Stimulated activated CD4-positive, alpha-beta T cell treated with anti-CD3 and anti-CD28 coated beads, Interleukin-4, amount 100 ng/mL, for 24 hours (primary cell): ENCODE data around the gene PIH1D1.
A peak's percentile ranks its signal among the peaks of the same experiment; 100 is the strongest.

Experiments
- DNase-seq: peaks from one replicate; pipeline ENCODE4 v3.0.0-alpha.2; 2020

PIH1D1 gene

DNA sequence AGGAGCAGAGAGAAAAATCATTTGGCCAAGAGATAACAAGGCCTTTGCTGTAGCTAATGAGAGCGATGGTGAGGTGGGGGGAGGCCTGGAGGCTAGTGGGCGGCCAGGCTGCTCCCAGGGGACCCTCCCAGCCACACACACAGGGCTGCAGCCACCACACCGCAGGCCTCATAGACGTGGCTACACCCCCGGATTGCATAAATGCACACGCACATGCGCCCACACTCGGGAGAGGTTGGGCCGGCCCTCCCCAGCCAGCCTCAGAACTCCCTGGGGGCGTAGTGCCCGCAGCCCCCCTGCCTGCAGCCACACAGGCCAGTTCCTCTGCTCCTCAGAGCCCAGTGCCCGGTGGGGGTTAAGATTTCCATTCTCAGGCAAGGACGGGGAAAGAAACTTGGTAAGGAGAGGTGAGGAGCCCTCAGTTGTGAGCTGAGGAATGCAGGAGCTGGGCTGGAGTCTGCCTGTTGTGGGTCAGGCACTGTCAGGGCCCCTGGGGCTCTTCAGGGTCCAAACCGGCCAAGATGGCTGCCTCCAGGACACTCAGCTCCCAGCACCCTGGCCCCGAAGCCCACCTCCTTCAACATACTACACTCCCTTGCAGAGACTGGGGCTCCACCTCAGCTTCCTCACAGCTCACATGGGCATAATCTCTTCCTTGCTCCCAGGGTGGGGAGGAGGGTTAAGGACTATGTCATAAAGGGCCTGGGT lies 36.4 kb downstream of the PIH1D1 start:
- DNase-seq: no peak

GRCh38 chr19:49414256-49414655 lies 37.4 kb downstream of the PIH1D1 start:
- no peak for DNase-seq

DNA sequence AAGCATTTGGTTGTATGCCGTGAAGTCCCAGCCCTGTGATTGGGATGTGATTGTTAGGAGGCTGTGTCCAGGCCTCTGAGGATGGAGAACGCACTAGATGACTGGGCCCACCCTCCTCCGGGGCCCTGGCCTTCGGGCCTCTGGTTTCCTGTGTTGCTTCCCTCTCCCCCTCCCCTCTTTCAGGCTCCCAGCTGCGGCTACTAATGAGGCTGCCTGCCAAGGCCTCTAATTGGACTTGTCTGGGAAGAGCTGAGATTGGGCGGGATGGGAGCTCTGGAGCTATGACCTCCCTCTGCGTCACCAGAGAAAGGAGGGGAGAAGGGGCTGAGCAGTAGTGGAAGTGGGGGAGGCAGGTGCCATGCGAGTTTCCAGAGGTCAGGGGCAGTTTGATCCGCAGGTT lies 38.3 kb downstream of the PIH1D1 start:
- no peak for DNase-seq

DNA sequence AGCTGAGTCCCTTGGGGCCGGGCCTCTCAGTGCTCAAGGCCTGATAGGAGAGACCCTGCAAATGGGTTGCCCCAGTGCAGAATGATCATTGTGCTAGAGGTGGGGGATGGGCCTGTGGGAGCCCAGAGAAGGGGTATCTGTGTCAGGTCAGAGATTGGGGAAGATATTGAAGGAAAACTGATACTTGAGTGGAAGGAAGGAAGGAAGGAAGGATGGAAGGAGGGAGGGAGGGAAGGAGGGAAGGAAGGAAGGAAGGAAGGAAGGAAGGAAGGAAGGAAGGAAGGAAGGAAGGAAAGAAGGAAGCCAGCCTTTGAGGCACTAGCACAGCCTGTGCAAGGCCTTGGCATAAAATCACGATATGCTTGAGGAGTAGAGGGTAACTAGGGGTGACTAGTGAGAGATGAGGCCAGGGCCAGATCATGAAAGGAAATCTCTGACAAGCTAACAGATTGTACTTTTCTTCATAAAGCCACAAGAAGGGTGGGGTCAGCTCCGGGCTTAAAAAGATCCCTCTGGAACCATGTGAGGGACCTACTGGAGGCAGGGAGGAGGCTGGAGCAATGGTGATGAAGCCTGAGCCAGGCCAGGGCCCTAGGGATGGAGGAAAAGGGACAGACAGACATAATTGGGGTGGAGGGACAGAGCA lies 39.8 kb downstream of the PIH1D1 start:
- DNase-seq: no peak

DNA sequence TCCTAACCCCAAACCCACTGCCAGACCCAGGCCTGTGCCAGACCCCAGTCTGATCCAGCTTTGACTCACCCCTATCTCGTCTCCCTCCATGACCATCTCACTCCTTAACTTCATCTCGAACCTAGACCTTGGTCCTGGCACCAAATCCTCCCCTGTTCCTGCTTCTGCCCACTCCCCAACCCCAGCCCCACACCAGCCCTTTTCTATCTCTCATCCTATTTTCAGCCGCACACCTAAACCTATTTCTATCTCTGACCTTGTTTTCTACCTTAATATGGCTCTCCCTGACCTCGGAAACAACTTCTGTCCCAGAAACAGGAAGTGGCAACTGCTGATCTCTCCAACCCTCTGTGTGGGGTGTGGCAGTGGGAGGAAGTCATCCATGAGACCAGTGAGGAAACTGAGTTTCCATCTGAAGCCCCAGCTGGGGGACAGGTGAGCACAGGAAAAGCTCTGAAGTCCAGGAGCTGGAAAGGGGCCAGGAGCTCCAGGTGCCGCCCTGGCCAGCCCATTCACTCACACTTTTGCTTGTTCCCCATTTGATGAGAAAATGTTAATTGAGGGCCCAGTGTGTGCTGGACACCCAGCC lies 42.1 kb downstream of the PIH1D1 start:
- peak; percentile 24 for DNase-seq

DNA sequence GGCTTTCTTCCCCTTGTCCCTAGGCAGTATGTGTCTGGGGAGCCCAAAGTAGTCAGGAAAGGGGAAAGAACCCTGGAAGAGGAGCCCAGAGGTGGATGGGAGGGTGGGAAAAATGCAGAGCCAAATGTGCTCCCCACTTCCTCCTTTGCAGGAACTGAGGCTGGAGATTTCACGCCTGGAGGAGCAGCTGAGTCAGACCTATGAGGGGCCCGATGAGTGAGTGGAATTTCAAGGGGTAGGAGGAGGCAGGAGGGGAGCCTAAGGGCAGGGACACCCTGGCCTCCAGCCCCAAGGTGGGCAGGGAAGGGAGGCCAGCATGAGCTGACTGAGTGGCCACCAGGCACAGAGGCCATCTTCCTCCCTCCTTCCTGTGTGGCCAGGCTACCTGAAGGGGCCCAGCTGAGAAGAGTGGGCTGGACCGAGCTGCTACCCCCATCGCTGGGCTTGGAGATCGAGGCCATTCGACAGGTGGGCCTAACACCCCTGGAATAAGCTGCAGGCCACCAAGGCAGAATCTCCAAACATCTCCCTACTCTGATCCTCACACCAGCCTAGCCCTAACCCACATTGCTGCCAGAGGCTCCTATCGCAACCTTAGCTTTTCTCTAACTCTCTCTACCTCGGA lies 42.7 kb downstream of the PIH1D1 start:
- no peak for DNase-seq

DNA sequence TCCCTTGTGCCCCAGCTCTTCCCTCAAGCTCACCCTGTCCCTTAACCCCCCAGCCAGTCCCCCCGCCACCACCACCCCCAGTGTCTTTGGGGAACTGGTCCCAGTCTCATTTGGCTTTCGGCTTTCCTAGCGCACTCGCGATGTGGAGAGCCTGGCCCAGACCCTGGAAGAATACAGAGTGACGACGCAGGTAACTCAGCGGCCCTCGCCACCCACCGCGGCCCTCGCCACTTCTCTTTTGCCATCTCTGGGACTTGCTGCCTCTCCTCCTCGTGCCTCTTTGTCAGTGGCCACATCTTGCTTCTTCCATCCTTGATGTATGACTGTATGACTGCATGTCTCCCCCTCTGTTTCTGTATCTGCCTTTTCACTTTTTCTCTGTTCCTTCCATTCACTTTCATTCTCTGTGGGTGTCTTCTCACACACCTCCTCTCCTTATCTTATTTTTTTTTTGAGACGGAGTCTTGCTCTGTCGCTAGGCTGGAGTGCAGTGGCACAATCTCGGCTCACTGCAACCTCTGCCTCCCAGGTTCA lies 44.1 kb downstream of the PIH1D1 start:
- DNase-seq: no peak

GRCh38 chr19:49407079-49407478 lies 44.5 kb downstream of the PIH1D1 start:
- DNase-seq: no peak

- no peak for DNase-seq
These were observed 48.0 kb downstream of the PIH1D1 start for GRCh38 chr19:49403404-49404187.

GRCh38 chr19:49400029-49400428 lies 51.6 kb downstream of the PIH1D1 start:
- DNase-seq: no peak

GRCh38 chr19:49398931-49399330 lies 52.7 kb downstream of the PIH1D1 start:
- DNase-seq: no peak

GRCh38 chr19:49398001-49398615 lies 53.5 kb downstream of the PIH1D1 start:
- DNase-seq: no peak

DNA sequence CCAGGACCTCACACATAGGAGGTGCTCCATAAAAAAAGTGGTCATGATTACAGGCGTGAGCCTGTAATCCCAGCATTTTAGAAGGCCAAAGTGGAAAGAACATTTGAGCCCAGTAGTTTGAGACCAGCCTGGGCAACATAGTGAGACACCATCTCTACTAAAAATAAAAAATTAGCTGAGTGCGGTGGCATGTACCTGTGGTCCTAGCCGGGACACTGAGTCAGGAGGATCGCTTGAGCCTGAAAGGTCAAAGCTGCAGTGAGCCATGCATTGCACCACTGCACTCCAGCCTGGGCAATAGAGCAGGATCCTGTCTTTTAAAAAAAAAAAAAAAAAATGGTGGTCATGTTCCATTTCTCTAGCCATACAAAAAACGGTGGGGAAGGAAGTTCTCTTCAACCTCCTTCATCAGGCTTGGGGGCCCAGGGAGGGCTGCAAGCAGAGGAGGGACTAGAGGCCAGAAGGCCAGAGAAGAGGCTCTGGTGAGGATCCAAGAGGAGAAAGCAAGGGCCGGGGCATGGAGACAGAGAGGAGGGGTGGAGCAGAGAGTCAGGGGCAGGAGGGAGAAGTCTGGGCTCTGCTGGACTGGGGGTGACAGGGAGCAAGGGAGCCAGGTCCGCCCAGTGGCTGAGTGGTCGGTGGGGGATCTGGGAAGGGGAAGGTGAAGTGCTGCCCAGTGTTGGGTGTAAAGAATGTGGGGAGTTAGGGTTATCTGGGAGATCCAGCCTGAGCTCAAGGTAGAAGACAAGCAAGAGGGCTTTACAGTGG lies 54.7 kb downstream of the PIH1D1 start:
- DNase-seq: no peak
